Neural progenitor cell (in vitro differentiated cells): ENCODE measurements around the gene RGMB. TPM values are rescaled to one million over a fixed set of nuclear protein-coding genes. Genes with fewer than 3 reads are reported as not detected.

Experiments used
- DNase-seq: peaks from one replicate; pipeline ENCODE4 v3.0.0-alpha.2; 2016; ENCODE audit warnings: low spot score
- H2AFZ ChIP-seq: fragments of 200-600 bp; sonication (generic); replicated peaks from 2 replicates; pipeline ENCODE4 v1.6.1; 2016; ENCODE audit warnings: antibody characterized with exemption
- H3F3A ChIP-seq: fragments of 200-600 bp; sonication (generic); 2 replicates; pipeline ENCODE4 v1.6.1; 2016; ENCODE audit warnings: antibody characterized with exemption, low read depth
- H3K27ac ChIP-seq: fragments of 200-600 bp; sonication (generic); 2 replicates; pipeline ENCODE4 v1.5.1; 2016; ENCODE audit warnings: mild to moderate bottlenecking
- H3K27me3 ChIP-seq: fragments of 200-600 bp; sonication (generic); 2 replicates; pipeline ENCODE4 v1.6.1; 2016; ENCODE audit warnings: mild to moderate bottlenecking, moderate library complexity
- H3K36me3 ChIP-seq: fragments of 200-600 bp; sonication (generic); 2 replicates; pipeline ENCODE4 v1.5.1; 2016
- H3K4me1 ChIP-seq: fragments of 200-600 bp; sonication (generic); 2 replicates; pipeline ENCODE4 v1.6.1; 2016; ENCODE audit warnings: mixed run types
- H3K4me2 ChIP-seq: fragments of 200-600 bp; sonication (generic); 2 replicates; pipeline ENCODE4 v1.6.1; 2016
- H3K4me3 ChIP-seq: fragments of 200-600 bp; sonication (generic); 2 replicates; pipeline ENCODE4 v1.5.1; 2016
- H3K79me2 ChIP-seq: fragments of 200-600 bp; sonication (generic); 2 replicates; pipeline ENCODE4 v1.6.1; 2016; ENCODE audit warnings: low read depth
- H3K9ac ChIP-seq: fragments of 200-600 bp; sonication (generic); 2 replicates; pipeline ENCODE4 v1.6.1; 2016
- H3K9me3 ChIP-seq: fragments of 200-600 bp; sonication (generic); 2 replicates; pipeline ENCODE4 v1.5.1; 2016; ENCODE audit warnings: low read depth
- H4K20me1 ChIP-seq: fragments of 200-600 bp; sonication (generic); 2 replicates; pipeline ENCODE4 v1.6.1; 2016; ENCODE audit warnings: low read depth
- H3K27ac Mint-ChIP-seq: 3 replicates; pipeline ENCODE4 v1.8.0; 2021; ENCODE audit warnings: mixed read lengths
- H3K27me3 Mint-ChIP-seq: 2 replicates; pipeline ENCODE4 v1.8.0; 2022; ENCODE audit warnings: low read depth, mild to moderate bottlenecking, inconsistent platforms, moderate library complexity, mixed read lengths; ENCODE audit not compliant: insufficient read depth
- H3K36me3 Mint-ChIP-seq: 3 replicates; pipeline ENCODE4 v1.8.0; 2021; ENCODE audit warnings: mixed read lengths
- H3K4me1 Mint-ChIP-seq: 3 replicates; pipeline ENCODE4 v1.8.0; 2021; ENCODE audit warnings: mixed read lengths
- H3K4me3 Mint-ChIP-seq: 3 replicates; pipeline ENCODE4 v1.8.0; 2021; ENCODE audit warnings: mild to moderate bottlenecking, moderate library complexity, mixed read lengths
- H3K9me3 Mint-ChIP-seq: 3 replicates; pipeline ENCODE4 v1.8.0; 2020; ENCODE audit warnings: mixed read lengths
- EZH2 ChIP-seq: fragments of 200-600 bp; sonication (generic); IDR thresholded peaks from 2 replicates; pipeline ENCODE4 v1.6.1; 2017; ENCODE audit warnings: antibody characterized with exemption, mild to moderate bottlenecking, moderate library complexity
- EZH2phosphoT487 ChIP-seq: fragments of 200-600 bp; sonication (generic); IDR thresholded peaks from 2 replicates; pipeline ENCODE4 v1.6.1; 2017; ENCODE audit warnings: antibody characterized with exemption
- total RNA-seq: library from RNA; depleted of rRNA; stranded (reverse); fragments of >200 nt; gene quantifications from 2 replicates; pipeline ENCODE4 v1.2.3, GENCODE V29; 2015; ENCODE audit warnings: low replicate concordance
- TF ChIP-seq, protein P1 (sequence below): fragments of 200-600 bp; sonication (generic); IDR thresholded peaks from 2 replicates; pipeline ENCODE4 v1.5.1; 2017; ENCODE audit warnings: antibody characterized with exemption, mild to moderate bottlenecking

Gene RGMB
- total RNA-seq, 1 donor from 2014 or later = 27.4 TPM

DNA sequence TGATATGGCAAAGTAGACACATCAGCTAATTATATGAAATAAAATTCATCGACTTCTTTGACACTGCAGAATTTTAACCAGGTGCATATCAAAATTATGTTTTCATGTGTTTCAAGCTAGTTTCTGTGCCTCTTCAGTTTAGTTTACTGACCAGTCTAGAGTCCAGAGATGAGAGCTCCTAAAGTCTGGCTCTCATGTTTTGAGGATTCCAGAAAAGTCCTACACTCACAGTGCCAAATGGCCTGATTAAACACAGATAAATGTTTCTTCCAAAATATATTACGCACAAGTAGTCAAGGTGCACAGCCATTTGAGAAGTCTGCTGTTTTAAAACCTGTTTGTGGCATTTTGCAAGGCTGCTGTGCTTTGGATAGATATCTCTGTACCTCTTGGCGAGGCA is 15.6 kb downstream of the RGMB start:
- H3K27ac Mint-ChIP-seq = no peak overlapping the region
- no peak overlapping the region for H3K4me3 ChIP-seq
- H2AFZ ChIP-seq = no peak overlapping the region
- no peak overlapping the region for H3K9ac ChIP-seq
- H4K20me1 ChIP-seq = peaks cover 56% of the 10 kb centered on the region
- H3K36me3 ChIP-seq = peaks cover 17% of the 10 kb centered on the region
- H3K79me2 ChIP-seq = peaks cover 97% of the 10 kb centered on the region
- no peak for DNase-seq
- peaks cover 5% of the 10 kb centered on the region for H3K9me3 Mint-ChIP-seq
- H3F3A ChIP-seq = no peaks in the 10 kb centered on the region
- no peaks in the 10 kb centered on the region for H3K27me3 ChIP-seq
- H3K9me3 ChIP-seq = no peaks in the 10 kb centered on the region
- H3K4me1 Mint-ChIP-seq = peaks cover 23% of the 10 kb centered on the region
- H3K36me3 Mint-ChIP-seq = peaks cover 58% of the 10 kb centered on the region
- no peak overlapping the region for H3K27ac ChIP-seq
- H3K27me3 Mint-ChIP-seq = no peaks in the 10 kb centered on the region
- no peak overlapping the region for H3K4me3 Mint-ChIP-seq
- no peak overlapping the region for H3K4me2 ChIP-seq
- TF ChIP-seq, protein P1, sequence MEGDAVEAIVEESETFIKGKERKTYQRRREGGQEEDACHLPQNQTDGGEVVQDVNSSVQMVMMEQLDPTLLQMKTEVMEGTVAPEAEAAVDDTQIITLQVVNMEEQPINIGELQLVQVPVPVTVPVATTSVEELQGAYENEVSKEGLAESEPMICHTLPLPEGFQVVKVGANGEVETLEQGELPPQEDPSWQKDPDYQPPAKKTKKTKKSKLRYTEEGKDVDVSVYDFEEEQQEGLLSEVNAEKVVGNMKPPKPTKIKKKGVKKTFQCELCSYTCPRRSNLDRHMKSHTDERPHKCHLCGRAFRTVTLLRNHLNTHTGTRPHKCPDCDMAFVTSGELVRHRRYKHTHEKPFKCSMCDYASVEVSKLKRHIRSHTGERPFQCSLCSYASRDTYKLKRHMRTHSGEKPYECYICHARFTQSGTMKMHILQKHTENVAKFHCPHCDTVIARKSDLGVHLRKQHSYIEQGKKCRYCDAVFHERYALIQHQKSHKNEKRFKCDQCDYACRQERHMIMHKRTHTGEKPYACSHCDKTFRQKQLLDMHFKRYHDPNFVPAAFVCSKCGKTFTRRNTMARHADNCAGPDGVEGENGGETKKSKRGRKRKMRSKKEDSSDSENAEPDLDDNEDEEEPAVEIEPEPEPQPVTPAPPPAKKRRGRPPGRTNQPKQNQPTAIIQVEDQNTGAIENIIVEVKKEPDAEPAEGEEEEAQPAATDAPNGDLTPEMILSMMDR = no peak
- peaks cover 42% of the 10 kb centered on the region for H3K4me1 ChIP-seq

DNA sequence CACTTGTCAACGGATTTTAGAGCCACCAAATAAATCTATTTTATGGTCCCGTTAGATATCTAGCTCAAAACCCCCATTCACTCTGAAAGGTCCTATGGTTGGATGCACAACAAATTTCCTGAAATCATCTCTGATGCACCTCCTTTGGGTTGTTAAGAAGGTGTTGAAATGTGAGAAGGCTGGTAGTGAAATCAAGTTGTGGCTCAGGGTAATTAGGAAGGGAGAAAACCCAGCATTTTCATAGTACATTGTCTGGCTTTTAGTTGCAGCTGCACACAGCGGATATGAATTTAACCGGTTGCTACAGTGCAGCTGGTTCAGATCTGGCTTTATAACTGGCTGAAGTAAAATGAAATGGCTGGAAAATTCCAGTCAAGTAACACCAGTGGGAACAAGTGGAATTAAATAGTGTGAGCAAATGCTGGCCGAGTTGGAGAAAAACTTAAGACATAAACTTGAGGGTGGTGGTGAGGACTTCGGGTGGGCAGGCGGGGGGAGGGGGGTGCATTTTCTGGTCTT is 17.6 kb downstream of the RGMB start:
- peaks cover 42% of the 10 kb centered on the region for H3K4me1 ChIP-seq
- peaks cover 36% of the 10 kb centered on the region for H4K20me1 ChIP-seq
- no peak overlapping the region for H3K27ac ChIP-seq
- H3K36me3 Mint-ChIP-seq = peaks cover 54% of the 10 kb centered on the region
- H3K27me3 ChIP-seq = no peaks in the 10 kb centered on the region
- no peak overlapping the region for H3K9ac ChIP-seq
- no peak overlapping the region for H3K4me3 Mint-ChIP-seq
- no peak for DNase-seq
- no peak overlapping the region for H3K27ac Mint-ChIP-seq
- H2AFZ ChIP-seq = no peak overlapping the region
- TF ChIP-seq, protein P1 = no peak
- TF ChIP-seq EZH2phosphoT487 = no peak
- no peak for TF ChIP-seq EZH2
- H3K36me3 ChIP-seq = peaks cover 13% of the 10 kb centered on the region
- H3K9me3 ChIP-seq = no peaks in the 10 kb centered on the region
- H3K4me2 ChIP-seq = peak overlapping the region; percentile 21
- peaks cover 15% of the 10 kb centered on the region for H3F3A ChIP-seq
- peaks cover 84% of the 10 kb centered on the region for H3K79me2 ChIP-seq
- H3K9me3 Mint-ChIP-seq = peaks cover 5% of the 10 kb centered on the region
- H3K4me3 ChIP-seq = no peak overlapping the region
- H3K4me1 Mint-ChIP-seq = peaks cover 28% of the 10 kb centered on the region
- no peaks in the 10 kb centered on the region for H3K27me3 Mint-ChIP-seq

DNA sequence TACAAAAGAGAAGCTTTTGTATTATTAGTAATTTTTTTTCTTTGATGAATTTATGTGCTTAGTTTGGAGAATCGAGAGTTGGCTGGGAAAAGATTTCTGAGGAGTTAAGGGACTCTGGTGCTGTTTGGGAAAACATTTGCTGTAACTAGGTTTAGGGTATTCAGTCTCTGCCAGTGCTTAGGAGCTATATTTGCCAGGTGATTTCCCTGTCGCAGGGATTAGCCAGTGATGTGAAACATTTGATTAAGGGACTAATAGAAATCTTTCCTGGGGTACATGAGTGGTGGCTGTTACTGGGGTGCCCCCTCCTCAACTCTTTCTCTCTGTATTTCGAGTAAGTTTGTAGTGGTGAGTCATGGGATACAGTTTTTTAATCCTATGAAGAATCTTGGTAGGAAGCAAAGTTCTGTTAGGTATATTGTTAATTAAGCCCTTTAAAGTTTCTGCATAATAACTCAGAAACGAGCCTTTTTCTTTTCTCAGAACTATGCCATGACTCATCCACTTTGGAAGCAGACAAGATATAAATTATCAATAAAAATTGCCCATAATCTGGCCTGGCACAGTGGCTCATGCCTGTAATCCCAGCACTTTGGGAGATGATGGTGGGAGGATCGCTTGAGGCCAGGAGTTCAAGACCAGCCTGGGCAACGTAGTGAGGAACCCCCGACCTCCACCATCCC is 18.6 kb downstream of the RGMB start:
- H3K4me3 Mint-ChIP-seq = no peak overlapping the region
- H3K27ac Mint-ChIP-seq = no peak overlapping the region
- H3K9me3 Mint-ChIP-seq = peaks cover 5% of the 10 kb centered on the region
- peaks cover 32% of the 10 kb centered on the region for H3K4me1 Mint-ChIP-seq
- no peaks in the 10 kb centered on the region for H3K9me3 ChIP-seq
- no peak overlapping the region for H3K27ac ChIP-seq
- no peak overlapping the region for H2AFZ ChIP-seq
- no peaks in the 10 kb centered on the region for H3K27me3 ChIP-seq
- peaks cover 49% of the 10 kb centered on the region for H3K36me3 Mint-ChIP-seq
- no peak overlapping the region for H3K4me3 ChIP-seq
- no peak overlapping the region for H3K4me2 ChIP-seq
- DNase-seq = no peak
- H3F3A ChIP-seq = peaks cover 25% of the 10 kb centered on the region
- H4K20me1 ChIP-seq = peaks cover 26% of the 10 kb centered on the region
- H3K79me2 ChIP-seq = peaks cover 74% of the 10 kb centered on the region
- H3K4me1 ChIP-seq = peaks cover 40% of the 10 kb centered on the region
- no peak overlapping the region for H3K9ac ChIP-seq
- H3K27me3 Mint-ChIP-seq = no peaks in the 10 kb centered on the region
- peaks cover 13% of the 10 kb centered on the region for H3K36me3 ChIP-seq
- TF ChIP-seq EZH2phosphoT487 (no peak), EZH2 (no peak)

DNA sequence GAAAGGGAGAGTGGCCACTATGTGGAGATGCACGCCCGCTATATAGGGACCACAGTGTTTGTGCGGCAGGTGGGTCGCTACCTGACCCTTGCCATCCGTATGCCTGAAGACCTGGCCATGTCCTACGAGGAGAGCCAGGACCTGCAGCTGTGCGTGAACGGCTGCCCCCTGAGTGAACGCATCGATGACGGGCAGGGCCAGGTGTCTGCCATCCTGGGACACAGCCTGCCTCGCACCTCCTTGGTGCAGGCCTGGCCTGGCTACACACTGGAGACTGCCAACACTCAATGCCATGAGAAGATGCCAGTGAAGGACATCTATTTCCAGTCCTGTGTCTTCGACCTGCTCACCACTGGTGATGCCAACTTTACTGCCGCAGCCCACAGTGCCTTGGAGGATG is 19.8 kb downstream of the RGMB start:
- H3K36me3 ChIP-seq = peaks cover 13% of the 10 kb centered on the region
- H3K36me3 Mint-ChIP-seq = peaks cover 43% of the 10 kb centered on the region
- H3K9ac ChIP-seq = no peak overlapping the region
- no peak overlapping the region for H3K4me2 ChIP-seq
- no peak for DNase-seq
- no peak overlapping the region for H2AFZ ChIP-seq
- no peak overlapping the region for H3K4me3 Mint-ChIP-seq
- H3K9me3 Mint-ChIP-seq = peaks cover 3% of the 10 kb centered on the region
- no peak overlapping the region for H3K27ac ChIP-seq
- peaks cover 31% of the 10 kb centered on the region for H3F3A ChIP-seq
- H3K9me3 ChIP-seq = no peaks in the 10 kb centered on the region
- no peaks in the 10 kb centered on the region for H3K27me3 Mint-ChIP-seq
- TF ChIP-seq EZH2phosphoT487 = no peak
- TF ChIP-seq EZH2 = no peak
- TF ChIP-seq, protein P1 = no peak
- no peaks in the 10 kb centered on the region for H3K27me3 ChIP-seq
- no peak overlapping the region for H3K27ac Mint-ChIP-seq
- H3K4me1 Mint-ChIP-seq = peaks cover 30% of the 10 kb centered on the region
- H4K20me1 ChIP-seq = peaks cover 15% of the 10 kb centered on the region
- H3K4me1 ChIP-seq = peaks cover 45% of the 10 kb centered on the region
- peaks cover 62% of the 10 kb centered on the region for H3K79me2 ChIP-seq
- H3K4me3 ChIP-seq = no peak overlapping the region
